ENCODE measurements around the gene SLC2A5. TPM values are rescaled to one million over a fixed set of nuclear protein-coding genes. Genes with fewer than 3 reads are reported as not detected.

The SLC2A5 gene
- total RNA-seq, 1 donor from 2014 or later: not detected

- no peak for TF ChIP-seq CTCF (IDR thresholded peaks at IDR 0.05)
- H3K4me1 Mint-ChIP-seq (ENCODE audit: unreplicated experiment): no peaks in the 10 kb centered on the region
- peaks cover 10% of the 10 kb centered on the region for H3K27me3 Mint-ChIP-seq (ENCODE audit: unreplicated experiment)
- DNase-seq (ENCODE audit: extremely low spot score, unreplicated experiment): no peak
- H3K9me3 Mint-ChIP-seq (ENCODE audit: unreplicated experiment): peaks cover 6% of the 10 kb centered on the region
- H3K4me3 Mint-ChIP-seq (ENCODE audit: unreplicated experiment): no peak overlapping the region
- H3K27ac Mint-ChIP-seq (ENCODE audit: unreplicated experiment): no peak overlapping the region
- peaks cover 4% of the 10 kb centered on the region for H3K36me3 Mint-ChIP-seq (ENCODE audit: unreplicated experiment)
These were observed 29.4 kb downstream of the SLC2A5 start for GRCh38 chr1:9039761-9040658.

GRCh38 chr1:9038881-9039760 lies 30.3 kb downstream of the SLC2A5 start:
- DNase-seq (ENCODE audit: extremely low spot score, unreplicated experiment): no peak
- Mint-ChIP-seq H3K27ac (ENCODE audit: unreplicated experiment) (no peak overlapping the region), H3K4me1 (ENCODE audit: unreplicated experiment) (no peaks in the 10 kb centered on the region), H3K36me3 (ENCODE audit: unreplicated experiment) (peaks cover 4% of the 10 kb centered on the region), H3K4me3 (ENCODE audit: unreplicated experiment) (no peak overlapping the region), H3K9me3 (ENCODE audit: unreplicated experiment) (peaks cover 11% of the 10 kb centered on the region), H3K27me3 (ENCODE audit: unreplicated experiment) (peaks cover 18% of the 10 kb centered on the region)
- no peak for TF ChIP-seq CTCF (IDR thresholded peaks at IDR 0.05)

- Mint-ChIP-seq H3K36me3 (ENCODE audit: unreplicated experiment) (peaks cover 4% of the 10 kb centered on the region), H3K27me3 (ENCODE audit: unreplicated experiment) (peaks cover 25% of the 10 kb centered on the region), H3K4me3 (ENCODE audit: unreplicated experiment) (no peak overlapping the region), H3K4me1 (ENCODE audit: unreplicated experiment) (no peaks in the 10 kb centered on the region), H3K27ac (ENCODE audit: unreplicated experiment) (no peak overlapping the region), H3K9me3 (ENCODE audit: unreplicated experiment) (peaks cover 11% of the 10 kb centered on the region)
- no peak for TF ChIP-seq CTCF (IDR thresholded peaks at IDR 0.05)
- DNase-seq (ENCODE audit: extremely low spot score, unreplicated experiment): no peak
These were observed 31.1 kb downstream of the SLC2A5 start for GRCh38 chr1:9038338-9038650.

GRCh38 chr1:9037476-9038337 lies 31.7 kb downstream of the SLC2A5 start:
- no peaks in the 10 kb centered on the region for H3K4me1 Mint-ChIP-seq (ENCODE audit: unreplicated experiment)

More at GRCh38 chr1:9037476-9038337, 31.7 kb downstream of the SLC2A5 start:
- no peak for DNase-seq (ENCODE audit: extremely low spot score, unreplicated experiment)
- Mint-ChIP-seq H3K27me3 (ENCODE audit: unreplicated experiment) (peaks cover 22% of the 10 kb centered on the region), H3K4me3 (ENCODE audit: unreplicated experiment) (no peak overlapping the region), H3K36me3 (ENCODE audit: unreplicated experiment) (peaks cover 4% of the 10 kb centered on the region), H3K9me3 (ENCODE audit: unreplicated experiment) (peaks cover 11% of the 10 kb centered on the region), H3K27ac (ENCODE audit: unreplicated experiment) (no peak overlapping the region)
- no peak for TF ChIP-seq CTCF (IDR thresholded peaks at IDR 0.05)
